Erythroblast (primary cell): ENCODE data around the gene NPR1.
"Not testable (repeated sequence)": the region's sequence is repeated elsewhere in the genome, so short reads cannot be mapped to it uniquely, and the experiment has no call there.

ENCODE experiments used
- DNase-seq, 2 experiments: peaks; one replicate each; lab custom pipeline; 2025; lab: John Stamatoyannopoulos, UW
- GATA1 ChIP-seq: IDR thresholded peaks from 2 replicates; pipeline ENCODE4 v1.6.1; 2011; ENCODE audit warnings: low read depth, mild to moderate bottlenecking, control low read depth, low read length, moderate library complexity
- POLR2A ChIP-seq: IDR thresholded peaks from 2 replicates; pipeline ENCODE4 v1.6.1; 2011; ENCODE audit warnings: mild to moderate bottlenecking, low read length

Gene NPR1

GRCh38 chr1:153678519-153679336 is at the start of gene NPR1:
Gene NPR1, plus strand, starts transcription at chr1:153678688. Its CDS starts 421 bp downstream, at chr1:153679109.
- TF ChIP-seq GATA1: no peak
- no peak for TF ChIP-seq POLR2A
- peak; percentile 43 to 52 for DNase-seq

DNA sequence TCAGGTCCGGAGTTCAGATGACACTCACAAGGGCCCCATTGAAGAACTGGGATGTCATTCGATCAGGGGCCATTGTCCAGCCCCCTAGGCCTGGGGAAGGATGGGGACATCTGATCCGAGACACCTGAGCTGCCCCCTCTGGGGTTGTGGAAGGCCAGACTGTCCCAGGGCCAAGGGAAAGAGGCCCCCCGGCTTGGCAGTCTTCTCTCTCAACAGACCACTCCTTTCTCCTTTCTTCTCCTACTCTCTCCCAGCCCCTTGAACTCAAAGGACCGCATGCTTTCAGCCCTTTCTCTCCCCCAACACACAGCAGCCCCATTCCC is 49.2 kb upstream of the NPR1 start:
- DNase-seq: no peak
- TF ChIP-seq GATA1: no peak

GRCh38 chr1:153629971-153630370 is 48.5 kb upstream of the NPR1 start:
- TF ChIP-seq POLR2A (no peak), GATA1 (no peak)
- DNase-seq: no peak

- no peak for TF ChIP-seq GATA1
- no peak for TF ChIP-seq POLR2A
- no peak for DNase-seq
Measured at GRCh38 chr1:153630384-153630783, 48.1 kb upstream of the NPR1 start.

DNA sequence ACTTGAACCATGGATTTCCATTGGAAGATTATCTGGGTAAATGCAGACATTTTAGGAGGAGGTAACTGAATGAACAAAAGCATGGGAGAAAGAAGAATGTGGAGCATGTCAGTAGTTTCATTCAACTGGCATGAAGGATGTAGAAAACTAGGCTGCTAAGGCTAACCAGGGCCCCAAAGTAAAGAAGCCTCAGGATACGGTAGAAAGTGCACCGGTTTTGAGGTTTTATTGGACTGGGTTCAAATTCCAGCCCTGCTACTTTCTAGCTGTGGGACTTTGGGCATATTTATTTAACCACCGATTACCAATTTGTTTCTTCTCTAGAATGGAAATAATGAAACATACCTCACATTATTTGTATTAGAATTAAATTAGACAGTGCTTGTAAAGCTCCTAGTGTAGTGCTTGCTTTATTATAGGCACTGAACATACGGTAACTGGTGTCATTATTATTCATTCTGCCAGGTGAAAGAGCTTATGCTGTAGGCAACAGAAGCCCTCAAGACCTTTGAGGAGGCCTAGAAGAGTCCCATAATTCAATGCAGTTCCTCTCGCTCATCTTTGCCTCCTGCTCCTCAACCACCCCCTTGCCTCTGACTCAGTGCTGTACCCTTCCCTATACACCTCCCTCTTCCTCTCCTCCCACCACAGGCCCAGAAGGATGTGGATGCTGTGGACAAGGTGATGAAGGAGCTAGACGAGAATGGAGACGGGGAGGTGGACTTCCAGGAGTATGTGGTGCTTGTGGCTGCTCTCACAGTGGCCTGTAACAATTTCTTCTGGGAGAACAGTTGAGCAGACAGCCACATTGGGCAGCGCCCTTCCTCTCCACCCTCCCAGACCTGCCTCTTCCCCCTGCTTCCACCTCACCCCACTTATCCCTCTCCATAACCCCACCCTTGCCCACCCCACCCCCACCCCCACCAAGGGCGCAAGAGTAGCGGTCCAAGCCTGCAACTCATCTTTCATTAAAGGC is 47.2 kb upstream of the NPR1 start:
- TF ChIP-seq POLR2A: no peak
- no peak for TF ChIP-seq GATA1
- DNase-seq: no peak

GRCh38 chr1:153633161-153633753 is 45.2 kb upstream of the NPR1 start:
- DNase-seq: no peak
- TF ChIP-seq POLR2A: no peak
- no peak for TF ChIP-seq GATA1

- TF ChIP-seq POLR2A (peak; percentile 94), GATA1 (no peak)
- DNase-seq: peak; percentile 99
Measured at GRCh38 chr1:153633754-153634665, 44.5 kb upstream of the NPR1 start, which contains the start of gene CHTOP. Gene CHTOP, plus strand, starts transcription at chr1:153634066. Its CDS starts 2,523 bp downstream, at chr1:153636589.

DNA sequence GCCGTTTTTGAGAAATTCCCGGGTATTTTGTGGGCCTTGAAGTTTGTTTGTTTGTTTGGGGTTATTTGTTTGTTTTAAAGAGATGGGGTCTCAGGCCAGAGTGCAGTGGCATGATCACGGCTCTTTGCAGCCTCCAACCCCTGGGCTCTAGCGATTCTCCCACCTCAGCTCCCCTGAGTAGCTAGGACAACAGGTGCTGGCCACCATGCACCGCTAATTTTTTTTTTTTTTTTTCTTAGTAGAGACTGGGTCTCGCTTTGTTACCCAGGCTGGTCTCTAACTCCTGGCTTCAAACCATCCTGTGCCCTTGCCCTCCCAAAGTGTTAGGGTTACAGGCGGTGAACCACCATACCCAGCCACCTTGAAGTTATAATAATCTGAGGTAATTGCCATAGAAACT is 42.6 kb upstream of the NPR1 start:
- DNase-seq: no peak
- TF ChIP-seq GATA1 (no peak), POLR2A (no peak)

GRCh38 chr1:153636312-153636711 is 42.2 kb upstream of the NPR1 start:
- DNase-seq: no peak
- TF ChIP-seq GATA1 (no peak), POLR2A (no peak)

- TF ChIP-seq GATA1 (no peak), POLR2A (no peak)
- no peak for DNase-seq
Measured at GRCh38 chr1:153638261-153638660, 40.2 kb upstream of the NPR1 start.

DNA sequence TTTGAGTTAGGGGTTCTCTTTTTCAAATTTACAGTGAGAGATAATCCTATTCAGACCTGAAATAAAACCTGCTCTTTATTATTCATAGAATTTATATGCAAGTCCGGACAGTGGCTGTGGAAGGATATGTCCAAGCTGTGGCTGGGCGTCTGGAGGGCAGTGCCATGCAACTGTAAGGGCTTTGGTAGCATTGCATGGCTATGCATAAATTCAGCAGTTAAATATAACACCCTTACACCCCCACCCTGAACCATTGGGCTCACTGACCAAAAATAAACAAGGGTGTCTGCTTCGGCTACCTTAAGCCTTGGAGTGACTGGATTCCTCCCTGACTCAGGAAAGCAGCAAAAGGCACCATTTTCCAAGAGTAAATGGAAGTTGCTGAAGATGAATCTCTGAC is 39.2 kb upstream of the NPR1 start:
- TF ChIP-seq GATA1 (no peak), POLR2A (no peak)

DNA sequence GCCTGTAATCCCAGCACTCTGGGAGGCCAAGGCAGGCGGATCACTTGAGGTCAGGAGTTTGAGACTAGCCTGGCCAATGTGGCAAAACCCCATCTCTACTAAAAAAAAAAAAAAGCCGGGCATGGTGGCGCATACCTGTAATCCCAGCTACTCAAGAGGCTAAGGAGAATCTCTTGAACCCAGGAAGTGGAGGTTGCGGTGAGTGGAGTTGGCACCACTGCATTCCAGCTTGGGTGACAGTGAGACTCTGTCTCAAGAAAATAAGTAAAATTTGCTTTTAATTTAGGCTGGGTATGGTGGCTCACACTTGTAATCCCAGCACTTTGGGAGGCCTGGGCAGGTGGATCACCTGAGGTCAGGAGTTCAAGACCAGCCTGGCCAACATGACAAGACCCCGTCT is 38.3 kb upstream of the NPR1 start:
- DNase-seq: not testable (repeated sequence)

More for the DNA sequence above, 39.2 kb upstream of the NPR1 start:
- DNase-seq: no peak

- no peak for TF ChIP-seq POLR2A
- no peak for TF ChIP-seq GATA1
- no peak for DNase-seq
Measured at GRCh38 chr1:153640861-153641260, 37.6 kb upstream of the NPR1 start.
